C4-2B (cell line): Measurements from ENCODE around the gene PLD3.

Experiments
- H3K27ac ChIP-seq: fragments of 450-650 bp; 2 replicates; pipeline ENCODE4 v1.5.1; 2017
- CTCF ChIP-seq: fragments of 450-650 bp; conservative IDR thresholded peaks from 2 replicates; pipeline ENCODE4 v1.5.1; 2017; ENCODE audit warnings: mild to moderate bottlenecking
- ZFX ChIP-seq: fragments of 450-650 bp; IDR thresholded peaks from 2 replicates; pipeline ENCODE4 v1.6.1; 2017

PLD3 gene

GRCh38 chr19:40309666-40310065 lies 38.8 kb upstream of the PLD3 start:
- TF ChIP-seq ZFX: no peak
- no peak for TF ChIP-seq CTCF
- H3K27ac ChIP-seq: no peak overlapping the region

GRCh38 chr19:40312533-40312932 lies 36.0 kb upstream of the PLD3 start:
- no peak overlapping the region for H3K27ac ChIP-seq
- TF ChIP-seq CTCF: no peak

GRCh38 chr19:40313229-40313983 lies 35.1 kb upstream of the PLD3 start:
- TF ChIP-seq ZFX (no peak), CTCF (no peak)

GRCh38 chr19:40314656-40315055 lies 33.8 kb upstream of the PLD3 start:
- no peak overlapping the region for H3K27ac ChIP-seq

More at GRCh38 chr19:40313229-40313983, 35.1 kb upstream of the PLD3 start:
- H3K27ac ChIP-seq: no peak overlapping the region

GRCh38 chr19:40315812-40316470 lies 32.6 kb upstream of the PLD3 start:
- no peak overlapping the region for H3K27ac ChIP-seq
- TF ChIP-seq CTCF (no peak), ZFX (no peak)

More at GRCh38 chr19:40314656-40315055, 33.8 kb upstream of the PLD3 start:
- TF ChIP-seq CTCF: no peak
- no peak for TF ChIP-seq ZFX

- TF ChIP-seq ZFX (no peak), CTCF (no peak)
- H3K27ac ChIP-seq: no peak overlapping the region
These were observed 31.2 kb upstream of the PLD3 start for GRCh38 chr19:40317338-40317737.

GRCh38 chr19:40320558-40320935 lies 27.9 kb upstream of the PLD3 start:
- TF ChIP-seq CTCF (no peak), ZFX (no peak)
- H3K27ac ChIP-seq: no peak overlapping the region
